HT1080 (cell line): ENCODE results near the gene PRSS8. TPM values are rescaled to one million over a fixed set of nuclear protein-coding genes. Genes with fewer than 3 reads are reported as not detected.

Source experiments
- DNase-seq: peaks from one replicate; pipeline ENCODE4 v3.0.0-alpha.2; 2015; ENCODE audit warnings: low read depth
- total RNA-seq: library from RNA; depleted of rRNA; stranded (reverse); fragments of >200 nt; shearing (Covaris generic); gene quantifications from 2 replicates; pipeline ENCODE4 v1.2.3, GENCODE V29; 2014

Gene PRSS8
- total RNA-seq, 1 experiment from 2014 or later: not detected

- no peak for DNase-seq
Measured at GRCh38 chr16:31129568-31130335, 5.8 kb downstream of the PRSS8 start.

- DNase-seq: no peak
Measured at GRCh38 chr16:31128711-31129567, 6.6 kb downstream of the PRSS8 start.

GRCh38 chr16:31127182-31127581, 8.3 kb downstream of the PRSS8 start:
- DNase-seq: no peak

GRCh38 chr16:31125844-31126243, 9.7 kb downstream of the PRSS8 start:
- no peak for DNase-seq

- no peak for DNase-seq
Measured at GRCh38 chr16:31120129-31120528, 15.4 kb downstream of the PRSS8 start.

GRCh38 chr16:31118223-31119155, 17.0 kb downstream of the PRSS8 start:
- no peak for DNase-seq

GRCh38 chr16:31117384-31118222, 17.9 kb downstream of the PRSS8 start, which contains the start of gene KAT8:
Gene KAT8 (plus strand): TSS chr16:31117664. CDS start chr16:31117682, 18 bp downstream.
- peak; percentile 97 for DNase-seq

- no peak for DNase-seq
Measured at GRCh38 chr16:31114468-31114867, 21.1 kb downstream of the PRSS8 start.

- no peak for DNase-seq
Measured at GRCh38 chr16:31113121-31114120, 22.1 kb downstream of the PRSS8 start.

GRCh38 chr16:31112711-31113110, 22.8 kb downstream of the PRSS8 start:
- no peak for DNase-seq

GRCh38 chr16:31111881-31112466, 23.6 kb downstream of the PRSS8 start:
- no peak for DNase-seq

GRCh38 chr16:31110106-31111034, 25.2 kb downstream of the PRSS8 start:
- DNase-seq: no peak

GRCh38 chr16:31109622-31110021, 25.9 kb downstream of the PRSS8 start:
- no peak for DNase-seq

GRCh38 chr16:31108794-31109558, 26.6 kb downstream of the PRSS8 start:
- no peak for DNase-seq

GRCh38 chr16:31108035-31108793, 27.3 kb downstream of the PRSS8 start, which contains the start of gene BCKDK:
Gene BCKDK (plus strand): TSS chr16:31108386. CDS start chr16:31109224, 838 bp downstream.
- DNase-seq: peak; percentile 74

GRCh38 chr16:31107465-31107867, 28.1 kb downstream of the PRSS8 start:
- no peak for DNase-seq
